GM19099 (cell line): ENCODE results near the gene CHIA.

Experiments
- POLR2A ChIP-seq: IDR thresholded peaks from 3 replicates; pipeline ENCODE4 v1.6.1; 2011; ENCODE audit warnings: low read depth; ENCODE audit not compliant: insufficient read length; ENCODE audit errors: extremely low read depth

The CHIA gene

DNA sequence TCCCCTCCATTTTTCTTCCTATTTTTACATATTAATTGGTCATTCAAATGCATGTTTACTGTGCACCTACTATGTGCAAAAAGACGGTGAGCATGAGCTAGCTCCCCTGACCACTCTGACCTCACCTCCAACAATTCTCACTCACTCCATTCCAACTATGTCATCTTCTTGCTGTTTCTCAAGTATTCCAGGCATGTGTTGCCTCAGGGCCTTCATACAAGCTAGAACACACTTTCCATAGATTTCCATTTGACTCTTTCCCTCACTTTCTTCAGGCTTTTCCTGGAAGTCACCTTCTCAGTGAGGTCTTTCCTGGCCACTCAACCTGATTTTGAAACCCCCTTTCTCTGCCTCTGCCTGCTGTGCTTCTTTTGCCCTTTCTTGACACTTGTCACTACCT is 32.6 kb downstream of the CHIA start:
- TF ChIP-seq POLR2A: no peak

DNA sequence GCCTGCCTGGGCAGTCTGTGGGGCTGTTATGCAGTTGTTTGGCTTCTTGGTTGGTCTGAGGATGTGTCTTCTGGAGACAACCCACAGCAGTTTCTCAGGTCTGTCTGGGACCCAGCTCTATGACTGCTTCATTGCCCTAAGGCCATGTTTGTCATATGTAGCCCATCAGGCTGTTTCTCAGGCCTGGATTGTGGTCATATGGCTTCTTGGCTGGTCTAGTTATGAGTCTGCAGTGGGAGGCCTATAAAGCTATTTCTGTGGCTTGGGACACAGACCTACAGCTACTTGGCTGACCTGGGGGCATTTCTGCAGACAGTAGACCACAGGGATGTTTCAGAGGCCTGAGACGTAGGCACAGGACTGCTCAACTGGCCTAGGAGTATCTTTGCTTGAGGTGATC is 41.5 kb downstream of the CHIA start:
- TF ChIP-seq POLR2A: no peak

DNA sequence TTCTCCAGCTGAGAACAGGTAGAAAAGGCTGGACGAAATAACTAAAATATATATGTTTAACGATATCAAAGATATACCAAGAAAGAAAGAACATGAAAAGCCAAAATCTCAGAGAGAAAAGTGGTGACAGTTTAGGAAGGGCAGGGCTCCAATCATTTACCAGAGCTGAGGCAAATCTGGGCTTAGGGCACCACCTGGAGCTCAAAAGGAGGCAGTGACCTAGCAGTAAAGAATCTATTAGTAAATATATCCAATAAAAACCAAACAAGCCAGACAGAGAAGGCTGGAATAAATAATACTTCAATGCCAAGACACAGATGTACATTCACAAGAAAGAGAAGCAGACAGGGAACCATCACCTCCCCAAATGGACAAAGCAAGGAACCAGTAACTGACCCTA is 43.5 kb downstream of the CHIA start:
- TF ChIP-seq POLR2A: no peak

DNA sequence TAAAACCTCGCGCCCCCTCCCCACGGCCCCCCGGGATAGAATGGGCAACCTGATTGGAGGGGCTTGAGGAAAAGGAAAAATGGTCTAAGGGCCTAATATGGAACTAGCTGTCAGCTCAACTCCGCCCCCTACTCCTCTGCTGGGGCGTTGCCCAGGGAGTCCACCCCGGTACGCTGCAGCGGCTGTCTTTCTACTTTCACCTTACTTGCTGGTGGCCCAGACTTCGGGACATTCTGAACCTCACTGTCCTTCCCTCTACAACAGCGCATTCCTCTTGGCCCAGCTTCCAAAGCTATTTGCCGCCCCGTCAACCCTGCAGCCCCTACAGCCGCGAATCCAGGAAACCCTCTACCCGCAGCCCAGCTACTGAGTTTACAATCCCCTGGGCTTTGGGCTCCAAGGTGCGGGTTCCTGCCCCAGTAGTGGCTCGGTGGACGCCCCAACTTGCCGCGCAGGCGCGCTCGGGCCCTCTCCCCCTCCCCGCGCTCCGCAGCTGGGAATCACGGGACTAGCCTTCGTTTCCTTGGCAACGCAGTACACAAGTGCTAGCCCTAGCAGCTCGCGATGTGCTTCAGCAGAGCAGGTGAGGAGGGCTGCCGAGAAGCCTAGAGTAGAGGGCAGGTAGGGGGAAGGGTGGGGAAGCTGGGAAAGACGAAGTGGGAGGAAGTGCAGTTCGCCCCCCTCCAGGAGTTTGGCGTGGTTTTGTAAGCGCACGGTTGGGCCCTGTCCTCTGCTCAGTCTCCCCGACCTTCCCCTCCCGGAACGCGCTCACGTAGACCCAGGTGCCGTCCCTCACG is 55.6 kb downstream of the CHIA start:
- no peak for TF ChIP-seq POLR2A

DNA sequence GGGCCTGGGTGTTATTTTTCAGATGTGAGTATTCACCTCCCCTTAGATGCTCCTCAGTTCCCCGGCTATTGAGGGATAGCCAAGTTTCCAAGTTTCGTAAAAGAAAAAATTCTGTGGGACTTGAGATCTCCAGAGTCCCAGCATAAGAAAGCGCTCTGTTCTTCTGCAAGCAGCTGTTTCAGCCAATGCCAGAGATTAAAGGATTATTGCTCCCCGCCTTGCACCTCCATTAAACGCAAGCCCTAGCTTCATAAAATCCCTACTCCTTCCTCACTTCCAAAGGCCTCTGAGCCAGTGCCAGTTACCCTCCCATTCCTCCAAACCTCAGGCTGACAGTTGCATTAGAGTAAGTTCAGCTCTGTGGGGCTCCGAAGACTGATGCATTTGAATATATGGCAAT is 56.4 kb downstream of the CHIA start:
- TF ChIP-seq POLR2A: no peak

DNA sequence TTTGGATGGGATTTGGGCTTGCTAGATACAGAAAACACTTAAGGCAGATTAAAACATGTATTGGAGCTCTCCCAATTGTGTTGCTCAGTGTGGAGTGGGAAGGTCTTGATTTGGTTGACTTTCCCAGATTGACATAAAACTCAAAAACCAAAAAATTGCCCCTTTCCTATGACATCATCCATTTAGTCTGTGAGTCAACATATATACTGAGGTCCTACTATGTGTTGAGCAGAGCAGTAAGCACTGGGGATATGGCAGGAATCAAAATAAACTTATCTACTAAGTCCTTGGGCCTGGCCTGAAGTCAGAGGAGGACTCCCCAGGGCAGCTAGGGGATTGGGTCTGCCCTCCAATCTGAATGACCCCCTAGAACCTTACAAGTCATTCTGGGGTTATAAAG is 61.0 kb downstream of the CHIA start:
- no peak for TF ChIP-seq POLR2A

DNA sequence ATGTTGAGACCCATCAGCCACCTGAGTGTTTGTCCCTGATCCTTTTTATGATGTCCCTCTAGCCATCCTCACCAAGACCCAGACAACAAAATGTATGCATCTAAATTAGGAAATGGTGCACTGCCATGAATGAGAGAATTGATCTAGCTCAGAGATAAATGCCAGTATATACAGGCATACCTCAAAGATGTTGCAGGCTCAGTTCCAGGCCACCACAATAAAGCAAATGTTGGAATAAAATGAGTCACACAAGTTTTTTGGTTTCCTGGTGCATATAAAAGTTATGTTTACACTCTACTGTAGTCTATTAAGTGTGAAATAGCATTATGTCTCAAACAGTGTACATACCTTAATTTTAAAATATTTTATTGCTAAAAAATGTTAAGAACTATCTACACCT is 63.9 kb downstream of the CHIA start:
- no peak for TF ChIP-seq POLR2A

DNA sequence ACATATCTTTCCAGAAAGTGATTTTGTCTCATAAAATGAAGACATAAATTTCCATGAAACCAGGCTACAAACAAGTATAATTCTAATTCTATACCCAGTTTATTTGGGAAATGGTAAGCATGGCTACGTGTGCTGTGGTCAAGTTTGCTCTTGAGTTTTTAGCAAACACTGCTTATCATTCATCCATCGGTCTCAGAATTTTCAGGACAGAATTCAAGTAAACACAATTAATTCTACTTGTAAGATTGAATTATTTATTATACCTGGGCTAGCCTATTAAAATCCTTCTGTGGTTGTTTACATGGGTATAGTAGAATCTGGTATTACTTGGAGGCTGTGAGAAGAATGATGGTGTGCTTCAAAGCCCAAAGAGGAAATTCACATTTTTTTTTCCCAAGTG is 68.3 kb downstream of the CHIA start:
- no peak for TF ChIP-seq POLR2A

DNA sequence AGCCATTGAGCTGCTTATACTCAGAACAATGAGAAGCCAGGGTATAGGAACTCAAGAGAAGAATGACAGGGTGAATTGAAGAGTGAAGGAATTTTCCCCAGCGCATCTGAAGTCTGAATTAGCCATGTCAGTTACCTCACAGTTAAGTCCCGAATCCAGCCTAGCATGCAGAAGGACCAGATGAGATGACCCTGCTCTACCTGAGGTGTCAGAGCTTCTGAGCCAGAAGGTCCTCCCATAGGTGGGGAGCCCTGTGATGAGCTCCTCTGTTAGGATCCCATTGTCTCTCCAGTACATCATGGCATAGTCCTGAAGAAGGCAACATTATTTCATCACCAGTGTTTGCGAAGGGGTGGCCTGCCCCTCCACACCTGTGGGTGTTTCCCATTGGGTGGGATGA is 68.7 kb downstream of the CHIA start:
- no peak for TF ChIP-seq POLR2A

DNA sequence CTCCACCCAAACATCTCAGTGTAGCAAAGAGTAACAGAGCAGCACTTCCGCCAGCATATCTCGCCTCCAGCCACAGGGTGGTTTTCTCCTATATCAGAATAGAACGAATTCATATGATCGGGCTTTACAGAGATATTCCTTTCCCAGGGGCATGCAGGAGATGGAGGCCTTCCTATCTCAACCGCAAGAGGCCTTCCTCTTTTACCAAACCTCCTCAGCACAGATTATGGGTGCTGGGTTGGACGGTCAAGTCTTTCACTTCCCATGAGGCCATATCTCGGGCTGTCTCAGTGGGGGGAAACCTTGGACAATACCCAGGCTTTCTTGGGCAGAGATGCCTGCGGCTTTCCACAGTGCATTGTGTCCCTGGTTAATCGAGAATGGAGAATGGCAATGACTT is 71.1 kb downstream of the CHIA start:
- no peak for TF ChIP-seq POLR2A

DNA sequence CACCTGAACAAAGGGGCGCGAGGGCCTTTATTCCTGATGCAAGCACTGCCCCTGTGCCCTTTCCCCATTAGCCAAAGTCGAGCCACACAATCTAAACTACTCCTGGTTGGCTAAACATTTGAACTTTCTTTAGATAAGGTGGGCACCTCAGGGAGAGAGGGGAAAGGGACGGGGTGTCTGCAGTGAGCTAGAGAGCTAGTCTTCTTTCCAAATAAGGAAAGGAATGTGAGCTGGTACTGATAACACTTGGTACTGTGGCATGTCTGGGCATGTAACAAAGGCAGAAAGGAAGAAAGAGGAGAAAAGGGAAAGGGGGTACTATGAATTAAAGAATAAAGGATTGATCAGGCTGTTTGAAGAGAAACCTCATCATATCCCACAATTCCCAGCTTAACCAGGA is 74.0 kb downstream of the CHIA start:
- TF ChIP-seq POLR2A: no peak

DNA sequence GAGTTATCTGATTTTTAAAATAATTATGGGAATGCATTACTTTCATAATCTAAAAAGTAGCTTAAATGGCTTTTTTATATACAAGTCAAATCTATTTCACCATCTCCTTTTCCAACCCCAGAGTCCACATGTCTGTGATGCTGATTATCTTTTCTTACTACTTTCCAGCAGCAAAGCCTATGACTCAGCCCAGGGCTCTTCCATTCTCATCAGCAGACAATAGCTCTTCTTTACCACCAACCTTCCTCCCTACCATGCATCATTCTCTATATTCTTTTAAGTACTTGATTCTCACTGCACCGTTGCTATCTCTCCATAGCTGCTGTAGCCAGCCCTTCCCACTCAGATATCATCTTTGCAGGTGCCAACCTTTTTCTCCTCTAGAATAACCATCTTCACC is 75.6 kb downstream of the CHIA start:
- TF ChIP-seq POLR2A: no peak

DNA sequence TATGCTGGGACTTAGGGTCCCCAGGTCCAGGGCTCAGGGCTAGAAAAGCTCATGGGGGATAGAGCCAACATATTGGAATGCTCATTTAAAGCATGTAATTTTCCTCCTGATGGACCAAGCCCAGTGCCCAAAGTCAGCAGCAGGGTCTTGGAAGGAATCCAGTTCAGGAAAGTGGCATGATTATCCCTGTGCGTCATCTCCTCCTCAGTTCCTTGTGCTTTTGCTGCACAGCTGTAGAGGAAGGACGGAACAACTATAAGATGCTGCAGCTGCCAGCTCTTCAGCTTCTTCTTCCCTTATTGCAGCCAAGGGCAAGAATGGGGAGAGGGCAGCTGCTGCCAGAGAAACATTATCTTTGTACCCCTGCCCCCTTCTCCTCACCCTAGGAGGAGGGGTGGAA is 78.5 kb downstream of the CHIA start:
- TF ChIP-seq POLR2A: no peak

DNA sequence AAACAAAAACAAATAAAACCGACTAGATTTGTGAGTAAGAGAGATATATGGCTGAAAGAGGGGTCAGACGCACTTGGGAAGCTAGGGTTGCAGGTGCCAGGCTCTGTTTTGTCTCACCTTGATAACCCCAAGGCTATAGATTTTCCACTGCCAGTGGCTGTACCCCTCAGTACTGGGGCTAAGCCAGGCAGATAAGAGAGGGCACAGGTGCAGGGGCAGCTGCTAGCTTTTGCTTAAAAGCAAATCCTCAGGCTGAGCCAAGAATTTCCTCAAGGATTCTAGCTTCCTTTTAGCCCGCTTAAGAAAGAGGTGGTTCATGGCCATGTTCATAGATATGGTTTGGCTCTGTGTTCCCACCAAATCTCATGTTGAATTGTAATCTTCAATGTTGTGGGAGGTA is 79.0 kb downstream of the CHIA start:
- TF ChIP-seq POLR2A: no peak
